ENCODE data around the gene ACADVL. TPM values are rescaled to one million over a fixed set of nuclear protein-coding genes. Genes with fewer than 3 reads are reported as not detected.

The ACADVL gene
- total and polyA plus RNA-seq, 2 donors (not counting 1 experiment from before 2014, with no cell fraction given), result 640 to 696 TPM

GRCh38 chr17:7203391-7203790 lies 16.3 kb upstream of the ACADVL start:
- peaks cover 28% of the 10 kb centered on the region for H3K4me1 Mint-ChIP-seq
- Histone ChIP-seq H3K36me3 (replicated peaks in 1 of 2; ENCODE audit: control extremely low read depth in 1 of 2, control insufficient read depth in 1 of 2, extremely low read depth in 1 of 2, insufficient read depth in 2 of 2, low read length in 1 of 2) (no peaks in the 10 kb centered on the region), H3K4me3 (ENCODE audit: control extremely low read depth in 1 of 5, extremely low read depth in 1 of 5, insufficient read depth in 1 of 5, low read depth in 2 of 5, low read length in 4 of 5) (no peak overlapping the region), H3K4me1 (ENCODE audit: control insufficient read depth in 2 of 2, insufficient read depth in 2 of 2, low read length in 2 of 2) (peaks cover 17 to 25% of the 10 kb centered on the region in 2 donors), H3K79me2 (ENCODE audit: control insufficient read depth, insufficient read depth, low read length) (no peaks in the 10 kb centered on the region), H3K9ac (ENCODE audit: low read length) (no peak overlapping the region), H3K4me2 (replicated peaks; ENCODE audit: low read depth, low read length, poor library complexity, severe bottlenecking) (no peak overlapping the region), H3K27ac (ENCODE audit: low read length in 2 of 2) (no peak overlapping the region), H3K9me3 (ENCODE audit: control extremely low read depth in 1 of 3, control insufficient read depth in 2 of 3, insufficient read depth in 1 of 3, low read length in 2 of 3) (no peaks in the 10 kb centered on the region), H4K20me1 (ENCODE audit: control insufficient read depth, insufficient read depth, low read length, poor library complexity, severe bottlenecking) (no peaks in the 10 kb centered on the region), H2AFZ (ENCODE audit: insufficient read depth, low read depth, low read length, poor library complexity, severe bottlenecking) (no peak overlapping the region), H3K27me3 (replicated peaks in 1 of 4; ENCODE audit: control extremely low read depth in 1 of 4, control insufficient read depth in 3 of 4, insufficient read depth in 4 of 4, low read length in 3 of 4) (no peaks in the 10 kb centered on the region)
- intact Hi-C loops (cut with micrococcal nuclease), result no loop called here
- peak overlapping the region; percentile 49 for H3K4me3 Mint-ChIP-seq
- ChIA-PET POLR2A (no interaction called here), CTCF (interaction anchor here (1.2 kb wide), 1 partner anchor 26 kb away, joined by 3 read pairs; no protein-coding TSS in a partner anchor)
- H3K27me3 Mint-ChIP-seq, result no peaks in the 10 kb centered on the region
- DNase-seq (no peak), ATAC-seq (ENCODE audit: low read depth) (no peak)
- TF ChIP-seq EZH2 (IDR thresholded peaks at IDR 0.05; ENCODE audit: borderline replicate concordance, insufficient read depth, low read depth, low read length, poor library complexity, severe bottlenecking) (no peak), CTCF (IDR thresholded peaks at IDR 0.05) (no peak)
- 97% methylated on average over 13 of the region's 16 CpGs for WGBS (ENCODE audit: insufficient coverage)
- H3K9me3 Mint-ChIP-seq (ENCODE audit: insufficient read depth), result no peaks in the 10 kb centered on the region
- H3K27ac Mint-ChIP-seq, result peak overlapping the region; percentile 91

- no peaks in the 10 kb centered on the region for H4K20me1 ChIP-seq (ENCODE audit: control insufficient read depth, insufficient read depth, low read length, poor library complexity, severe bottlenecking)
- no peaks in the 10 kb centered on the region for H3K9me3 ChIP-seq (ENCODE audit: control extremely low read depth in 1 of 3, control insufficient read depth in 2 of 3, insufficient read depth in 1 of 3, low read length in 2 of 3)
- H2AFZ ChIP-seq (ENCODE audit: insufficient read depth, low read depth, low read length, poor library complexity, severe bottlenecking), result peak overlapping the region; percentile 61
- ATAC-seq (ENCODE audit: low read depth) (no peak), DNase-seq (no peak)
- intact Hi-C loops (cut with micrococcal nuclease), result loop anchor here (2.0 kb wide), 3 partner anchors 14 to 278 kb away; partner anchors contain the start of genes ACADVL and DLG4
- H3K9ac ChIP-seq (ENCODE audit: low read length), result peak overlapping the region; percentile 65
- Mint-ChIP-seq H3K4me1 (peaks cover 28% of the 10 kb centered on the region), H3K27me3 (no peaks in the 10 kb centered on the region), H3K27ac (peak overlapping the region; percentile 91), H3K9me3 (ENCODE audit: insufficient read depth) (no peaks in the 10 kb centered on the region), H3K4me3 (peak overlapping the region; percentile 82)
- CTCF ChIA-PET, result interaction anchor here (0.6 to 1.2 kb wide), 2 partner anchors 27 to 72 kb away, joined by 3 to 4 read pairs; no protein-coding TSS in a partner anchor
- POLR2A ChIA-PET, result interaction anchor here (0.7 to 1.6 kb wide), 6 partner anchors 16 to 1048 kb away, joined by 3 to 12 read pairs (median 6); partner anchors contain the start of genes ACADVL, DVL2 and GABARAP
- no peaks in the 10 kb centered on the region for H3K36me3 ChIP-seq (replicated peaks in 1 of 2; ENCODE audit: control extremely low read depth in 1 of 2, control insufficient read depth in 1 of 2, extremely low read depth in 1 of 2, insufficient read depth in 2 of 2, low read length in 1 of 2)
- no peaks in the 10 kb centered on the region for H3K27me3 ChIP-seq (replicated peaks in 1 of 4; ENCODE audit: control extremely low read depth in 1 of 4, control insufficient read depth in 3 of 4, insufficient read depth in 4 of 4, low read length in 3 of 4)
- H3K27ac ChIP-seq (ENCODE audit: low read length in 2 of 2), result peak overlapping the region; percentile 86 to 93
- no peaks in the 10 kb centered on the region for H3K79me2 ChIP-seq (ENCODE audit: control insufficient read depth, insufficient read depth, low read length)
- peak overlapping the region; percentile 74 for H3K4me2 ChIP-seq (replicated peaks; ENCODE audit: low read depth, low read length, poor library complexity, severe bottlenecking)
- 92% methylated on average over 10 of the region's 15 CpGs for WGBS (ENCODE audit: insufficient coverage)
- H3K4me3 ChIP-seq (ENCODE audit: control extremely low read depth in 1 of 5, extremely low read depth in 1 of 5, insufficient read depth in 1 of 5, low read depth in 2 of 5, low read length in 4 of 5), result peak overlapping the region in 4 of 5 experiments; percentile 49 to 65 (median 55)
- TF ChIP-seq EZH2 (IDR thresholded peaks at IDR 0.05; ENCODE audit: borderline replicate concordance, insufficient read depth, low read depth, low read length, poor library complexity, severe bottlenecking) (no peak), CTCF (IDR thresholded peaks at IDR 0.05) (no peak)
- H3K4me1 ChIP-seq (ENCODE audit: control insufficient read depth in 2 of 2, insufficient read depth in 2 of 2, low read length in 2 of 2), result peaks cover 17 to 25% of the 10 kb centered on the region in 2 donors
Measured at GRCh38 chr17:7204336-7204735, 15.4 kb upstream of the ACADVL start.

Measured in B cell (primary cell).